Brain microvascular endothelial cell (primary cell): ENCODE measurements around the gene PNP.

Experiments used
- DNase-seq: peaks from one replicate; pipeline ENCODE4 v3.0.0-alpha.2; 2020
- H3K27ac ChIP-seq: fragments of 250-450 bp; sonication (Bioruptor Pico); 2 replicates; pipeline ENCODE4 v1.5.1; 2020; ENCODE audit warnings: mild to moderate bottlenecking, moderate library complexity
- H3K27me3 ChIP-seq: fragments of 250-450 bp; sonication (Bioruptor Pico); replicated peaks from 2 replicates; pipeline ENCODE4 v1.5.1; 2020; ENCODE audit warnings: mild to moderate bottlenecking
- H3K36me3 ChIP-seq: fragments of 250-450 bp; sonication (Bioruptor Pico); replicated peaks from 2 replicates; pipeline ENCODE4 v1.5.1; 2020; ENCODE audit warnings: mild to moderate bottlenecking
- H3K4me3 ChIP-seq: 2 replicates; pipeline ENCODE4 v1.5.1; 2011; ENCODE audit warnings: low read depth, mild to moderate bottlenecking, control low read depth, low read length, moderate library complexity
- in situ Hi-C: cut with HindIII; loops from 2 replicates; pipeline ENCODE4 v1.10.0; 2017; ENCODE audit warnings: low sequenced_read_pairs, low pct_ligation_motif_present
- TF ChIP-seq, protein P1 (sequence below): IDR thresholded peaks from 2 replicates; pipeline ENCODE4 v1.5.1; 2011; ENCODE audit warnings: low read depth, mild to moderate bottlenecking, moderate library complexity, low read length, control low read depth, inconsistent platforms; ENCODE audit errors: missing control alignments

PNP gene

DNA sequence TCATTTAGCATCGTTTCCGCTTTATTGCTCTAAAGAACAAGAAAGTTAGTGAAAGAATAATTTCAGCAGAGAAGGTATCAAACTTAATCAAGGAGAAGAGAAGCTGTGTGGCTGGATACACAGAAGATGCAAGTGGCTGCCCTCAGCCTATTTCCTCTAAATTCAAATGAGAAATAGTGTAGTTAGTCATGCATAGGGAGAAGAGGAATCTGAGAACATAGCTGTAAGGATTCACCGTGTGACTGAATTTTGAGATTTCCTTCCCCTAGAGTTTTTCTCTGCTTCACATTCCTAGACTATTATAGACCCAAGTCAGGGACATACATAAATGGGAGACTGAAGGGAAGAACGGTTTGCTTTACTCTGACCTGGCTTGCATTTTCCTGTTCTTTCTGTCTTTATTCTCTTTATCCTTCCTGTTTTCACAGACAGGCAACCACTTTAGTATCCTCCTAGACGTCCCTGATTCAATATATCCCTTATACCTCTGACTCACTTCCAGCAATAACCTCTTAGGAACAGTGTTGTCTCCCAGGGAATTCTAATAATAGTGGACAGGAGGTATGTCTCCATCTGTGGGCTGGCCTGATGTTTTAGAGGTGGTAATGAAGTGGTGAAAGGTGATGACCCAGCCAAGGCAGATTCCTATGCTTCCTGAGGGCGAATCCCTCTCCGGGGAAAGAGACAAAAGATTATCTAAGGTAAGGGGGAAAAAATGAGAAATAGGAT lies 43.1 kb downstream of the PNP start:
- DNase-seq = no peak
- no peaks in the 10 kb centered on the region for H3K27me3 ChIP-seq
- TF ChIP-seq, protein P1, sequence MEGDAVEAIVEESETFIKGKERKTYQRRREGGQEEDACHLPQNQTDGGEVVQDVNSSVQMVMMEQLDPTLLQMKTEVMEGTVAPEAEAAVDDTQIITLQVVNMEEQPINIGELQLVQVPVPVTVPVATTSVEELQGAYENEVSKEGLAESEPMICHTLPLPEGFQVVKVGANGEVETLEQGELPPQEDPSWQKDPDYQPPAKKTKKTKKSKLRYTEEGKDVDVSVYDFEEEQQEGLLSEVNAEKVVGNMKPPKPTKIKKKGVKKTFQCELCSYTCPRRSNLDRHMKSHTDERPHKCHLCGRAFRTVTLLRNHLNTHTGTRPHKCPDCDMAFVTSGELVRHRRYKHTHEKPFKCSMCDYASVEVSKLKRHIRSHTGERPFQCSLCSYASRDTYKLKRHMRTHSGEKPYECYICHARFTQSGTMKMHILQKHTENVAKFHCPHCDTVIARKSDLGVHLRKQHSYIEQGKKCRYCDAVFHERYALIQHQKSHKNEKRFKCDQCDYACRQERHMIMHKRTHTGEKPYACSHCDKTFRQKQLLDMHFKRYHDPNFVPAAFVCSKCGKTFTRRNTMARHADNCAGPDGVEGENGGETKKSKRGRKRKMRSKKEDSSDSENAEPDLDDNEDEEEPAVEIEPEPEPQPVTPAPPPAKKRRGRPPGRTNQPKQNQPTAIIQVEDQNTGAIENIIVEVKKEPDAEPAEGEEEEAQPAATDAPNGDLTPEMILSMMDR = no peak
- in situ Hi-C loops = no loop called here
- peak overlapping the region; percentile 42 for H3K27ac ChIP-seq
- no peak overlapping the region for H3K4me3 ChIP-seq
- no peaks in the 10 kb centered on the region for H3K36me3 ChIP-seq

DNA sequence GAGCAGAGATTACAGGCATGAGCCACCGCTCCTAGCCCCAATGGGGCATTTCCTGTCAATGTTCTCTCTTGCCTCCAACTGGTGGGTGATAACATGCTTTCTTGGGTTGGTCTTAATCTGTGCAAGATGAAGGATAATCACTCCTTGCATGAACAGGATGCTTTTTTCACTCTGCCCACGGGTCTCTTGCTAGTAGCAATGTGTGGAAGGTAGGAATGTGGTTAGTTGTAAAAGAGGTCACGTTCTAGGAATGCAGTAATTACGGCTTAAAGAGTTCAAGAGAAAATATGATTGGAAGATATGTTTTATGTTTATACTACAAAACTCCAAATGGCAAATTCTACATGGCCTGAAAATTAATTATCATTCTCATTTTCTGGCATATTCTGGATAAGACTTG lies 46.6 kb downstream of the PNP start:
- Histone ChIP-seq H3K4me3 (no peak overlapping the region), H3K36me3 (no peaks in the 10 kb centered on the region), H3K27me3 (no peaks in the 10 kb centered on the region), H3K27ac (no peak overlapping the region)
- in situ Hi-C loops = no loop called here
- DNase-seq = no peak
- TF ChIP-seq, protein P1 = no peak

- Histone ChIP-seq H3K36me3 (no peaks in the 10 kb centered on the region), H3K4me3 (no peak overlapping the region), H3K27ac (peak overlapping the region; percentile 70), H3K27me3 (no peaks in the 10 kb centered on the region)
- TF ChIP-seq, protein P1 = no peak
- in situ Hi-C loops = no loop called here
- DNase-seq = peak; percentile 72
Measured at GRCh38 chr14:20516921-20517320, 47.7 kb downstream of the PNP start.

DNA sequence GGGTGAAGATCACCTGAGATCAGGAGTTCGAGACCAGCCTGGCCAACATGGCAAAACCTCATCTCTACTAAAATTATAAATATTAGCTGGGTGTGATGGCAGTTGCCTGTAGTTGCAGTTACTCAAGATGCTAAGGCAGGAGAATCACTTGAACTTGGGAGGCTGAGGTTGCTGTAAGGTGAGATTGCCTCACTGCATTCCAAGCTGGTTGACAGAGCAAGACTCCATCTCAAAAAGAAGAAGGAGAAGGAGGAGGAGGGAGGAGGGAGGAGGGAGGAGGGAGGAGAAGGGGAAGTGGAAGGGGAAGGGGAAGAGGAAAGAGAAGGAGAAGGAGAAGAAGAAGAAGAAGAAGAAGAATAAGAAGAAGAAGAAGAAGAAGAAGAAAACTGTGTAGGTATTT lies 53.1 kb downstream of the PNP start:
- TF ChIP-seq, protein P1 = no peak
- Histone ChIP-seq H3K27me3 (no peaks in the 10 kb centered on the region), H3K36me3 (no peaks in the 10 kb centered on the region), H3K27ac (no peak overlapping the region), H3K4me3 (no peak overlapping the region)
- in situ Hi-C loops = no loop called here
- no peak for DNase-seq

DNA sequence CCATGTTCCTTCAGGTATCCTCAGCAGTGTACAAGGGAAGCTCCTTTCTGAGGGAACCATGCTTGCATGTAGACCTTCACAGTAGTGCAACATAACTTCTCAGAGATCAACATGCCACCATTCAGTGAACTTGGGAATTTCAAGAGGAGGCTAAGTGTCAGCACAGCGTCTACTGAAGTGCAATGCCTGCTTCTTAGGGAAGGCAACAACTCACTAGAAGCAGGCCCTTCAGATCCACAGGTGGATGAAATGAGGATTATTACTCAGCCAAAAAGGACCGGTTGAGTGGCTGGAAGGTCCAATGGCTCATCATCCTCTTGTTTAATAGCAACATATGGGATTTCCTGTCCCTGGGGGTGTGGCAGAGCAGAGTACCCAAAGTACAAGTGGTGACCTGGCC lies 54.8 kb downstream of the PNP start:
- in situ Hi-C loops = no loop called here
- H3K27me3 ChIP-seq = no peaks in the 10 kb centered on the region
- no peak for DNase-seq
- no peak overlapping the region for H3K4me3 ChIP-seq
- H3K36me3 ChIP-seq = no peaks in the 10 kb centered on the region
- TF ChIP-seq, protein P1 = no peak
- no peak overlapping the region for H3K27ac ChIP-seq
